Choroid plexus epithelial cell (primary cell): ENCODE results near the gene SNTG2.

Experiments used
- DNase-seq: peaks from one replicate; pipeline ENCODE4 v3.0.0-alpha.2; 2010; ENCODE audit warnings: low read depth
- H3K4me3 ChIP-seq: 2 replicates; pipeline ENCODE4 v1.5.1; 2011; ENCODE audit warnings: low read depth, mild to moderate bottlenecking, control low read depth, low read length, moderate library complexity
- CTCF ChIP-seq: conservative IDR thresholded peaks from 2 replicates; pipeline ENCODE4 v1.5.1; 2011; ENCODE audit warnings: low read depth, mild to moderate bottlenecking, control low read depth, inconsistent platforms, low read length, moderate library complexity

SNTG2 gene

GRCh38 chr2:1286929-1287328, 336.3 kb downstream of the SNTG2 start:
- H3K4me3 ChIP-seq = no peak overlapping the region
- no peak for DNase-seq
- no peak for TF ChIP-seq CTCF

GRCh38 chr2:1287427-1287826, 336.8 kb downstream of the SNTG2 start:
- no peak overlapping the region for H3K4me3 ChIP-seq
- TF ChIP-seq CTCF = no peak
- no peak for DNase-seq

GRCh38 chr2:1294900-1295299, 344.3 kb downstream of the SNTG2 start:
- H3K4me3 ChIP-seq = no peak overlapping the region
- TF ChIP-seq CTCF = no peak
- no peak for DNase-seq

GRCh38 chr2:1295740-1296139, 345.1 kb downstream of the SNTG2 start:
- no peak for TF ChIP-seq CTCF
- DNase-seq = no peak
- no peak overlapping the region for H3K4me3 ChIP-seq

- no peak for DNase-seq
- H3K4me3 ChIP-seq = no peak overlapping the region
- TF ChIP-seq CTCF = no peak
These were observed 346.9 kb downstream of the SNTG2 start for GRCh38 chr2:1297372-1298159.

GRCh38 chr2:1299043-1299442, 348.4 kb downstream of the SNTG2 start:
- no peak for DNase-seq
- no peak for TF ChIP-seq CTCF

GRCh38 chr2:1300284-1300683, 349.6 kb downstream of the SNTG2 start:
- TF ChIP-seq CTCF = no peak
- no peak for DNase-seq
- H3K4me3 ChIP-seq = no peak overlapping the region

More at GRCh38 chr2:1299043-1299442, 348.4 kb downstream of the SNTG2 start:
- H3K4me3 ChIP-seq = no peak overlapping the region
